Activated CD4-positive, alpha-beta memory T cell treated with anti-CD3 and anti-CD28 coated beads, Interleukin-2, amount 10 ng/mL, durations not matched to agents 7 days and 5 days (primary cell): ENCODE results near the gene SETDB2. TPM values are rescaled to one million over a fixed set of nuclear protein-coding genes. Genes with fewer than 3 reads are reported as not detected.
A peak's percentile ranks its signal among the peaks of the same experiment; 100 is the strongest.

Source experiments
- CTCF ChIA-PET: fragments of 350-600 bp; sonication (Branson Sonifier 250); formaldehyde crosslinking; loops from one replicate; lab custom pipeline; 2021; ENCODE audit warnings: antibody characterized with exemption, inconsistent platforms; lab: Charles Lee
- POLR2A ChIA-PET: fragments of 350-600 bp; sonication (Branson Sonifier 250); formaldehyde crosslinking; loops from one replicate; lab custom pipeline; 2021; ENCODE audit warnings: antibody characterized with exemption; lab: Charles Lee
- DNase-seq: peaks from one replicate; pipeline ENCODE4 v3.0.0-alpha.2; 2020
- H3K27ac Mint-ChIP-seq: one replicate; pipeline ENCODE4 v1.8.0; 2021; ENCODE audit warnings: mild to moderate bottlenecking, mixed read lengths
- H3K27me3 Mint-ChIP-seq: one replicate; pipeline ENCODE4 v1.8.0; 2021; ENCODE audit warnings: mixed read lengths
- H3K36me3 Mint-ChIP-seq: one replicate; pipeline ENCODE4 v1.8.0; 2021; ENCODE audit warnings: low read depth, mixed read lengths
- H3K4me1 Mint-ChIP-seq: one replicate; pipeline ENCODE4 v1.8.0; 2021; ENCODE audit warnings: mixed read lengths
- H3K4me3 Mint-ChIP-seq: one replicate; pipeline ENCODE4 v1.8.0; 2021; ENCODE audit warnings: mild to moderate bottlenecking, mixed read lengths
- H3K9me3 Mint-ChIP-seq: one replicate; pipeline ENCODE4 v1.8.0; 2021; ENCODE audit warnings: mixed read lengths
- total RNA-seq, 2 experiments: library from RNA; stranded (reverse); gene quantifications; one replicate each; pipeline ENCODE4 v1.2.3, GENCODE V29; 2021

SETDB2 gene
- total RNA-seq, 2 experiments from 2014 or later, result 14.8 to 16.0 TPM

DNA sequence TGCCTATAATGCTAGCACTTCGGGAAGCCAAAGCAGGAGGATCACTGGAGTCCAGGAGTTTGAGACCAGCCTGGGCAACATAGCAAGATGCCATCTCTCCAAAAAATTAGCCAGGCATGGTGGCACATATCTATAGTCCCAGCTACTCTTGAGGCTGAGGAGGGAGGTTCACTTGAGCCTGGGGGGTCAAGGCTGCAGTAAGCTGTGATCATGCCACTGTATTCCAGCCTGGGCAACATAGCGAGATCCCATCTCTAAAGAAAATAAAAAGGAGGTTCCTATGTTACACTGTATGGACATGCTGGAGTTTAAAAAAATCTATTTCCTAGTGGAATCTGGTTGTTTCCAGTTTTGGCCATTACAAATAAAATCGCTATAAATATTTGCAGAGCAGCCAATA is 2.8 kb upstream of the SETDB2 start:
- peaks cover 22% of the 10 kb centered on the region for H3K36me3 Mint-ChIP-seq
- no peak overlapping the region for H3K4me3 Mint-ChIP-seq
- CTCF ChIA-PET, result no interaction called here
- POLR2A ChIA-PET, result interaction anchor here (1.0 kb wide), 1 partner anchor 54 kb away, joined by 6 read pairs; the partner anchor contains the start of gene PHF11
- H3K27me3 Mint-ChIP-seq, result no peaks in the 10 kb centered on the region
- H3K4me1 Mint-ChIP-seq, result peaks cover 33% of the 10 kb centered on the region
- DNase-seq, result no peak
- no peaks in the 10 kb centered on the region for H3K9me3 Mint-ChIP-seq
- no peak overlapping the region for H3K27ac Mint-ChIP-seq

DNA sequence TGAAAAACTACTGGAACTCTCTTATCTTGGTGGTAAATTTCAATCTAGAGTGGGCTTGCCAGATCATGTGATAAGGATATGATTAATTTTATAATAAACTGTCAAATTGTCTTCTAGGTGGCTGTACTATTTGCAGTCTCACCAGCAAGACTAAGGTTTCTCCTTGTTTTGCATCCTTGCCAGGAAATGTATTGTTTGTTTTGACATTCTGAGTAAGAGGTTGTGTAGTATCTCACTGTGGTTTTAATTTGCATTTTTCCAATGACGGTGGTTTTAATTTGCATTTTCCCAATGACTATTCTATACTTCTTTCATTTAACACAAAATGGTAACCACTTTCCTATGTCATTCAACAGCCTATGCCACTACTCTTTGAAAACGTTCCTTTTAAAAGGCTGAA is 2.2 kb upstream of the SETDB2 start:
- Mint-ChIP-seq H3K4me3 (no peak overlapping the region), H3K4me1 (peaks cover 37% of the 10 kb centered on the region), H3K9me3 (no peaks in the 10 kb centered on the region), H3K27ac (no peak overlapping the region), H3K36me3 (peaks cover 24% of the 10 kb centered on the region), H3K27me3 (no peaks in the 10 kb centered on the region)
- DNase-seq, result no peak
- CTCF ChIA-PET, result interaction anchor here (3.0 kb wide), 1 partner anchor 53 kb away, joined by 15 read pairs; the partner anchor contains the start of gene PHF11
- POLR2A ChIA-PET, result interaction anchor here (0.7 to 3.4 kb wide), 3 partner anchors 9 to 250 kb away, joined by 3 to 13 read pairs (median 4); no protein-coding TSS in a partner anchor

DNA sequence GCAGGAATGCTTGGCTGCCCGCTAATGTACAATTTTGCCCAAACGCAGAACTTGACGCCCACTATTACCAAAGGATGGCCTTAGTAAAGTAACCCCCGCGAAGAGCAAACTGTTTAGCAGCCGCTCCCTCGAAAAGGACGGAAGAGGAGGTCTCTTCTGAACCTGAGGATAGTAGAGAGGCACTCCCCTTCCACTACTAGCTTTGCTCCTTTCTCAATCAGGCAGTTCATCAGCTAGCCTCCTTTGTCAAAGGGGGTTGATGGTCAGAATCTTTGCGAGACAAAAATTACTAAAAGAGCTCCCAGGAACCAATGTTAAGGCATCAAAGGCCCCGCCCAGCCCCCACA is 744 bp upstream of the SETDB2 start:
- no peak for DNase-seq
- ChIA-PET POLR2A (interaction anchor here (0.6 to 5.8 kb wide), 28 partner anchors 10 to 1626 kb away, joined by 3 to 174 read pairs (median 6); partner anchors contain the start of genes CDADC1, FNDC3A, KPNA3 and PHF11), CTCF (interaction anchor here (0.7 to 4.1 kb wide), 10 partner anchors 11 to 248 kb away, joined by 3 to 21 read pairs (median 4); partner anchors contain the start of genes EBPL, PHF11 and RCBTB1)
- Mint-ChIP-seq H3K4me3 (peak overlapping the region; percentile 95), H3K9me3 (no peaks in the 10 kb centered on the region), H3K27me3 (no peaks in the 10 kb centered on the region), H3K27ac (peak overlapping the region; percentile 98), H3K4me1 (peaks cover 50% of the 10 kb centered on the region), H3K36me3 (peaks cover 24% of the 10 kb centered on the region)

DNA sequence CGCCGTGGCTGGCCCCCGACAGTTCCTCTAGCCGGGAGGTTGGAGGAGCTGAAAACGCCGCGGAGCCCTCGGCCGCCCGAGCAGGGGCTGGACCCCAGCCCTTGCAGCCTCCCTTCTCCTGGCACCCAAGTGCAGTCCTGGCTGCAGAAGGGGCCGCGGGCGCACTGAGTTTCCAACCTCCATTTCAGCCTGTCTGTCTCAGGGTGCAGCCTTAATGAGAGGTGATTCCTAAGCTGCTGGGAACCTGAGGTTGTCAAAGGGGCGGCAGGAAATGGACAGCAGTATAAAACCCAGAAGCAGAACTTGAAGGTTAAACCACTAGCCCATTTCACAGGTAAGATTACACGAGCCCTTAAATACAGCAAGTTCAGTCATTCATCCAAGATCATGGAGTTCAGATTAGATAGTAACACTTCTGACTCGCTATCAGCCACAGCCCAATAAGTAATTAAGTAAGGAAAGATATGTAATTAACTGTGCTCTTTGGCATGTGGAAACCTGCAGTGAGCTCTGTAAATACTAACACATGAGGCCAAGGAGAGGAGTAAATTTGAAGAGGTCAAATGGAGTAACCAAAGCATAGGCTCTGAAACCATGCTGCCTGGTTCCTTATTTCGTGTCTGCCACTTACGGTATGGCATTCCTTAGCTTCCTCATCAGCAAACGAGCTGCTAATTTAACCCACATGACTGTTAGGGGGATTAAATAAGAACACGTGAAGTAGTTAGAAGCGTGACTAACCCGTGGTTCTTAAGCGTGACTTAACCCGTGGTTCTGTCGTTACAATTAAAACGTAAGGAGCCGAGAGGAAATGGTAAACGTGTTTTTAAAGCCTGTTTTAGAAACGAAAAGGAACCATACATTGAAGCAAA is 686 bp downstream of the SETDB2 start:
- ChIA-PET POLR2A (interaction anchor here (0.7 to 5.8 kb wide), 27 partner anchors 9 to 1448 kb away, joined by 3 to 174 read pairs (median 7); partner anchors contain the start of genes CDADC1, FNDC3A, KPNA3 and NUDT15), CTCF (interaction anchor here (0.7 to 4.1 kb wide), 6 partner anchors 10 to 553 kb away, joined by 3 to 21 read pairs (median 6); partner anchors contain the start of genes PHF11 and RCBTB1)
- Mint-ChIP-seq H3K4me1 (peaks cover 64% of the 10 kb centered on the region), H3K27ac (peak overlapping the region; percentile 98), H3K4me3 (peak overlapping the region; percentile 95), H3K36me3 (peaks cover 36% of the 10 kb centered on the region), H3K9me3 (no peaks in the 10 kb centered on the region), H3K27me3 (no peaks in the 10 kb centered on the region)
- DNase-seq, result peak; percentile 33

DNA sequence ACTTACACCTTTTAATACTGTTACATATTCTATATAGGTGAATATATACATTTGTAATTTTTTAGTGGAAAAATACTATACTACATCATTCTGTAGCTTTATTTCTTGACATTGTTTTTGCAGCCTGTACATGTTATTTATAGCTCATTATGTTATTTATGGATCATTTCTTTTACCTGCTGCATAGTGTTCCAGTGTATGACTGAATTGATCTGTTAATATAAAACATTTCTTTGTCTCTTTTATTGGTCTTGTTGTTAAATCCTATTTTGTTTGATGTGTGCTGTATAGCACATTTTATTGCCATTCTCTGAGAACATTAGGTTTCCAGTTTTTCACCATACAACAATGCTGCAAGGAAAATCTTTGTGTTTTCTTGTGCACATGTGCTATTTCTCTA is 2.4 kb downstream of the SETDB2 start:
- Mint-ChIP-seq H3K4me1 (peaks cover 69% of the 10 kb centered on the region), H3K4me3 (peak overlapping the region; percentile 67), H3K27ac (peak overlapping the region; percentile 74), H3K27me3 (no peaks in the 10 kb centered on the region), H3K9me3 (no peaks in the 10 kb centered on the region), H3K36me3 (peaks cover 41% of the 10 kb centered on the region)
- DNase-seq, result no peak
- ChIA-PET POLR2A (interaction anchor here (1.4 to 5.8 kb wide), 2 partner anchors 48 to 139 kb away, joined by 3 to 174 read pairs; partner anchors contain the start of genes PHF11 and RCBTB1), CTCF (interaction anchor here (4.1 kb wide), 1 partner anchor 8 kb away, joined by 21 read pairs; no protein-coding TSS in a partner anchor)

DNA sequence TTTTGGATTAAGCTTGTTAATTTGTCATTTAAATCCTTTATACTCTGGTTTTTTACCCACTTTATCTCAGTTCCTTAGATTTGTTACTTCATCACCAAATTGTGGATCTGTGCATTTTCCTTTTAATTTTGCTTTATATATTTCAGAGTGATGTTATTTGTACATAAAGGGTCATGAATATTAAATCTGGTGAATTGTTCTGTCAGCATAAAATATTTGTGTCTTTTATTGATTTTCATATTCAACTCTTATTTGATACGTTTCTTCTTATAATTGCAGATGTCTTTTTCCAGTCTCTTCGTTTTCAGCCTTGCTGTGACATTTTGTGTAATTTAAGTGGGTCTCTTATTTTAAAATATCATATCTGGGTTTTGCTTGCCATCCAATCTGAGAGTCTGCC is 4.7 kb downstream of the SETDB2 start:
- Mint-ChIP-seq H3K4me3 (no peak overlapping the region), H3K27me3 (no peaks in the 10 kb centered on the region), H3K36me3 (peaks cover 52% of the 10 kb centered on the region), H3K27ac (no peak overlapping the region), H3K9me3 (no peaks in the 10 kb centered on the region), H3K4me1 (peaks cover 60% of the 10 kb centered on the region)
- ChIA-PET CTCF (no interaction called here), POLR2A (no interaction called here)
- no peak for DNase-seq

DNA sequence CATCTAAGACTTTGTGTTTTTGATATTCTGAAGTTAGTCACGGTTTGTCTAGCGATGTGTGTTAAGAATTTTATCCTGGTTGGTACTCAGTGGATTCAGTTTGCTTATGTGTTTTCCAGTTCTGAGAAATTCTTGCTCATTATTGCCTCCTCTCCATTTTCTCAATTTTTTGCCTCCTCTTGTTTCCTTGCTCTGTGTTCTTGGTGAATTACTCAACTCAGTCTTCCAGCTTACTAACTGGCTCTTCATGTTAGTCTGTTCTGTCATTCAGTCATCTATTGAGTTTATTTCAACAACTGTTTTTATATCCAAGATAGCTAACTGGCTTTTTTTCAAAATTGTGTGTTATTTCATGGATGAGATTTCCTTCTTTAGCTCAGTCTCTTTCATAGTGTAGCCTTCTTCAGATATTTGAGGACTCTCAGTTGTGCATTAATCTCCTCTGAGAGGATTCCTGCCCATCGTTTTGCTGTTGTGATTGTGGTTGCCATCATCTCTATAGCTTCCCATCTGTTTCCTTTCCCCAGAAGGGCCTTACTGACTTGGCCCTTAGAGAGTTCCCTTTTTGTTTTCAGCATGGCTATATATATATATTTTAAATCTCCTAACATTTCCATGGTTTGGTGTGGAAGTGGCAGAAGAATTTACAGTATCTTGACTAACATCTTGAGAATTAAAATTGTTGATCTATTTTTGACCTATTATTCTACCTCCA is 6.2 kb downstream of the SETDB2 start:
- ChIA-PET POLR2A (interaction anchor here (1.2 kb wide), 1 partner anchor 45 kb away, joined by 4 read pairs; the partner anchor contains the start of gene PHF11), CTCF (no interaction called here)
- H3K27ac Mint-ChIP-seq, result peak overlapping the region; percentile 44
- H3K27me3 Mint-ChIP-seq, result no peaks in the 10 kb centered on the region
- H3K9me3 Mint-ChIP-seq, result no peaks in the 10 kb centered on the region
- no peak for DNase-seq
- peaks cover 67% of the 10 kb centered on the region for H3K4me1 Mint-ChIP-seq
- H3K36me3 Mint-ChIP-seq, result peaks cover 48% of the 10 kb centered on the region
- no peak overlapping the region for H3K4me3 Mint-ChIP-seq

DNA sequence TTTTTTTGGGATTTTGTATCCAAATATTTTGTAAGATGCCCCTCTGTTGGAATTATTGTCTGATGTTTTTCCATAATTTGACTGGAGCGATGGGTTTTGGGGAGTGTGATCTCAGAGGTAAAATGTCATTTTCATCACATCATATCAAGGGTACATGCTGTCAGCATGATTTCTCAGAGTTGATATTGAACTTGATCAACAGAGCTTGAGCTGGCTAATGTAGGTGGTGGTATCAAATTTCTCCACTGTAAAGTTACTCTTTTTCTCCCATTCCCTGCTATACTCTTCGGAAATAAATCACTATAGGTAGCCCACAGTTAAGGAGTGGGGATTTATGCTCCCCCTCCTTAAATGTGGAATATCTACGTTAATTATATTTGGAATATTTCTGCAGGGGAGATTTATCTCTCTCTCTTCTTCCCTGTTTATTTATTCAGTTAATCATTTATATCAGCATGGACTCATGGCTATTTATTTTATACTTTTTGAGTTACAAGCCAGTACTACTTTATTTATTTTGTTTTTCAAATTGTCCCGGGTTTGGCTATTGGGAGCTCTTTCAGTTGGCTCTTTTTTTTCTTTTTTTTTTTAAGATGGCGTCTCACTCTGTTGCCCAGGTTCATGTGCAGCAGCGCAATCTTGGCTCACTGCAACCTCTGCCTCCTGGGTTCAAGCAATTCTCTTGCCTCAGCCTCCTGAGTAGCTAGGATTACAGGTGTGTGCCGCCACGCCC is 8.8 kb downstream of the SETDB2 start:
- ChIA-PET CTCF (interaction anchor here (3.2 kb wide), 1 partner anchor 9 kb away, joined by 21 read pairs; the partner anchor contains the start of genes CAB39L and SETDB2), POLR2A (interaction anchor here (3.7 to 4.6 kb wide), 2 partner anchors 9 to 43 kb away, joined by 20 to 43 read pairs; partner anchors contain the start of genes CAB39L, PHF11 and SETDB2)
- Mint-ChIP-seq H3K4me1 (peaks cover 53% of the 10 kb centered on the region), H3K27ac (no peak overlapping the region), H3K9me3 (no peaks in the 10 kb centered on the region), H3K36me3 (peaks cover 40% of the 10 kb centered on the region), H3K4me3 (no peak overlapping the region), H3K27me3 (no peaks in the 10 kb centered on the region)
- DNase-seq, result no peak

DNA sequence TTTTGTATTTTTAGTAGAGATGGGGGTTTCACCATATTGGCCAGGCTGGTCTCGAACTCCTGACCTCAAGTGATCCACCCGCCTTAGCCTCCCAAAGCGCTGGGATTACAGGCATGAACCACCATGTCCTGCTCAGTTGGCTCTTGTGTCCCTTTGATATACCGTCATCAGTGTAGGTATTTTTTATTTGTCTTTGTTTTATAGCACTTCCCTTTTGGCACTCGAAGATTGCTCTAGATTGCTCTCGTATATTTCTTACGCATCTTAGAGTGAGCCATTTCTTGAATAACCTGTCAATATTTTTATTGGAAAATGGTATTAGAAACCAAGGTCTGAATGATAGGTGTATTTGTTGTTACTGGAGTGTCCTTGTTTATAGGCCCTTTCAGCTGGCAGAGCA is 9.4 kb downstream of the SETDB2 start:
- no peak overlapping the region for H3K4me3 Mint-ChIP-seq
- H3K4me1 Mint-ChIP-seq, result peaks cover 49% of the 10 kb centered on the region
- no peak overlapping the region for H3K27ac Mint-ChIP-seq
- ChIA-PET POLR2A (interaction anchor here (3.7 to 4.6 kb wide), 2 partner anchors 9 to 42 kb away, joined by 20 to 43 read pairs; partner anchors contain the start of genes CAB39L, PHF11 and SETDB2), CTCF (interaction anchor here (3.2 kb wide), 1 partner anchor 9 kb away, joined by 21 read pairs; the partner anchor contains the start of genes CAB39L and SETDB2)
- H3K36me3 Mint-ChIP-seq, result peaks cover 43% of the 10 kb centered on the region
- no peak for DNase-seq
- no peaks in the 10 kb centered on the region for H3K27me3 Mint-ChIP-seq
- H3K9me3 Mint-ChIP-seq, result no peaks in the 10 kb centered on the region

DNA sequence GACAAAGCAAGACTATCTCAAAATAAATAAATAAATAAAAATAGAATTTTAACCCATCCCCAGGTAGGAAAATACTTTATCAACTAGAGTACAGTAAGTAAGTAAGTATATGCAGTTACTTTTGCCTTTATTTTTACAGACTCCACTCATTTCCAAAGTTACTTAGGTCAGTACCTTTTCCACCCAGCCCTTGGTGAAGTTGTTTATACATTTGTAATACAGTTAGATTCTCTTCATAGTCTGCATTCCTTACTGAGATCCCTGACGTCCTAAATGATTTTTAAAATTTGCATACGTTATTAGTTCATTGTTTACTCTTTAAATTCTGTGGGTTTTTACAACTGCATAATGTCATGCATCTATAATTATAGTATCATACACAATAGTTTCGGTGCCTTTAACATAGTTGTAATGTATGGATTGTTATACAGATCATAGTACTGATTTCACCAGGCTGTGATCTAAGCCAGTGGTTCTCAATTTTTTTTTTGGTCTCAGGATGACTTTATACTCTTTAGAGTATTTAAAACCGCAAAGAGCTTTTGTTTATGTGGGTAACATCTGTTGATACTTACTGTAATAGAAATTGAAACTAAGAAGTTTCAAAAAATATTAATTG is 10.4 kb downstream of the SETDB2 start:
- Mint-ChIP-seq H3K27me3 (no peaks in the 10 kb centered on the region), H3K4me1 (peaks cover 42% of the 10 kb centered on the region), H3K4me3 (peak overlapping the region; percentile 7), H3K27ac (peak overlapping the region; percentile 79), H3K9me3 (no peaks in the 10 kb centered on the region), H3K36me3 (peaks cover 35% of the 10 kb centered on the region)
- ChIA-PET CTCF (interaction anchor here (1.5 to 3.2 kb wide), 2 partner anchors 10 to 152 kb away, joined by 3 to 21 read pairs; partner anchors contain the start of genes CAB39L and SETDB2), POLR2A (interaction anchor here (1.0 to 4.6 kb wide), 3 partner anchors 10 to 41 kb away, joined by 3 to 43 read pairs (median 20); partner anchors contain the start of genes CAB39L, PHF11 and SETDB2)
- DNase-seq, result no peak

DNA sequence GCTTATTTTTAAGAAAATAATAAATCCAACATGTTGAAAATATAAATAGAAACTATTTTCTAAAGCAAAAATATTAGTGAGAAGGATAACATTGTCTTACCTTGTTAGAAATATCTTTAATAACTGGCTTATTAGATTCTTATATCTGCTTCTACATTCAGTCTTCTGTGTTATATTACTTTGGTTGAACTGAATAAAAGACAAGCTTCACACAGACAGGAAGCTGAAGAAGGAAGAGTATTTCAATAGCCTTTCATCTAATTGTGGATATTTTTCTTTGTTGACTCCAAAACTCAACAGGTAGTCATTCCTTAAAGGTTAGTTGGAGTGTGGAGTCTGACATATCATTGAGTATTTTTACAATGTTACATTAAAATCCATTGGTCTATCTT is 10.9 kb downstream of the SETDB2 start:
- POLR2A ChIA-PET, result interaction anchor here (1.0 to 4.6 kb wide), 3 partner anchors 11 to 41 kb away, joined by 3 to 43 read pairs (median 20); partner anchors contain the start of genes CAB39L, PHF11 and SETDB2
- H3K4me3 Mint-ChIP-seq, result no peak overlapping the region
- peak overlapping the region; percentile 33 for H3K27ac Mint-ChIP-seq
- CTCF ChIA-PET, result interaction anchor here (1.5 to 3.2 kb wide), 2 partner anchors 11 to 152 kb away, joined by 3 to 21 read pairs; partner anchors contain the start of genes CAB39L and SETDB2
- no peaks in the 10 kb centered on the region for H3K9me3 Mint-ChIP-seq
- H3K36me3 Mint-ChIP-seq, result peaks cover 30% of the 10 kb centered on the region
- H3K4me1 Mint-ChIP-seq, result peaks cover 37% of the 10 kb centered on the region
- no peak for DNase-seq
- no peaks in the 10 kb centered on the region for H3K27me3 Mint-ChIP-seq
